Fibroblast of pulmonary artery (primary cell): ENCODE results near the gene PAIP1.
A peak's percentile ranks its signal among the peaks of the same experiment; 100 is the strongest.
"Not testable (repeated sequence)": the region's sequence is repeated elsewhere in the genome, so short reads cannot be mapped to it uniquely, and the experiment has no call there.

ENCODE experiments used
- DNase-seq: peaks from one replicate; pipeline ENCODE4 v3.0.0-alpha.2; 2010; ENCODE audit warnings: low read depth
- H3K4me3 ChIP-seq: replicated peaks from 2 replicates; pipeline ENCODE4 v1.5.1; 2011; ENCODE audit warnings: low read depth, mild to moderate bottlenecking, control low read depth, low read length, moderate library complexity
- CTCF ChIP-seq: IDR thresholded peaks from 2 replicates; pipeline ENCODE4 v1.5.1; 2011; ENCODE audit warnings: mild to moderate bottlenecking, control low read depth, low read length, inconsistent platforms; ENCODE audit errors: missing control alignments

Gene PAIP1

DNA sequence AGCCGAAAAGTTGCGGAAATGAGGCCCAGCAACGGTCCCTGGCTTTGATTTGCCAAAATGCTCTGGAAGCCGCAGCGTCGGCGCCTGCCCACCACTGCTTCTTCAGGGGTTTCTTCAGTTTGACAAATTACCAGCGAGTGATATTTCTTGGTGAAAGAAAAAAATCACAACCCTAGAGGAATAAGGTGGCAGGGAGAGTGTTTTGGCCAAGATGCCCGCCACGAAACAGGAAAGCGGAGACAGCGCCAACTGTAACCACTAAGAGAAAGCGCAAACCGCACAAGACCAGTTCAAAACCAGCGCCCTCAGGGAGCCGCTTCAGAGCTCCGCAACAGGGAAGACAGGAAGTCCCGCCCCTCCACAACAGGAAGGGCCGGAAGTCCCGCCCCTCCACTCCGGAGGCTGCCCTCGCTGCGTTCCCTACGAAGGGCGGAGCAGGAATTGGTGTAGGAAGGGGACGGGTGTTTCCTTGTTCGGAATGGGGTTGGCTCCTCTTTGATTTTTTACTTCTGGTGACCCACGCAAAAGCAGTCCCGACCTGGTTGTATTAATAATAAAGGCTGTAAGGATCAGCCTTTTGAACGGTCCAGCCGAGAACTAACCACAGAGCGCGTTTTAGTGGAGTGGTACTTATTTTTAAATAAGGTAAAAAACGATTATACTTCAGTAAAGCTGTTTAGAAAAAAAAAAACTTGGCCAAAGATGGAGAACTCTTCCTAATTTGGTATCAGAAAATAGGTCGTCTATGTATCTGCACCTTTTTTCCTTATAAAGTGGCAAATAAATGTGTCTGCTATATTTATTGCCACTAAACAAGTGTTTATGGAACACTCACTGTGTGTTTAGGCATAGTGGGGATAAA, 41.8 kb downstream of the PAIP1 start, which contains the start of gene C5orf34:
TSS of gene C5orf34 (minus strand) at position 333 of the 862 bp plus-strand sequence. CDS start 5,809 bp downstream, outside the sequence.
- H3K4me3 ChIP-seq = peak within 1 kb of the TSS; percentile 62
- TF ChIP-seq CTCF = no peak
- DNase-seq = peak; percentile 97

DNA sequence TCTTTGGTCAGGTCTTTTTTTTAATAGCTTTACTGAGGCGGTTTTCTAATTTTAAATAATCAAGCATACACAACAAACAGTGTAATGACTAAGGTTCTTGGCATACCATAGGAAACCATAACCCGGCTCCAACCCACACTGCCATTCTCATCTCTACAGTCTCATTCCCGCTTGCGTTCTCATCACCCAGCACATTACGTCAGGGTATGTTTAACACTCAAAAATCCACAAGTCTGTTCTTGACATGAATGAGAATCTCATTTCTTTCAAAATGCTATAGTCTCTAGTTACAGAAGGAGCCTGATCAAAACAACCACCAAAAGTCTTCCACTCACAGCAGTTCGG, 42.4 kb downstream of the PAIP1 start:
- TF ChIP-seq CTCF = no peak
- peak overlapping the region; percentile 62 for H3K4me3 ChIP-seq
- peak; percentile 72 for DNase-seq

DNA sequence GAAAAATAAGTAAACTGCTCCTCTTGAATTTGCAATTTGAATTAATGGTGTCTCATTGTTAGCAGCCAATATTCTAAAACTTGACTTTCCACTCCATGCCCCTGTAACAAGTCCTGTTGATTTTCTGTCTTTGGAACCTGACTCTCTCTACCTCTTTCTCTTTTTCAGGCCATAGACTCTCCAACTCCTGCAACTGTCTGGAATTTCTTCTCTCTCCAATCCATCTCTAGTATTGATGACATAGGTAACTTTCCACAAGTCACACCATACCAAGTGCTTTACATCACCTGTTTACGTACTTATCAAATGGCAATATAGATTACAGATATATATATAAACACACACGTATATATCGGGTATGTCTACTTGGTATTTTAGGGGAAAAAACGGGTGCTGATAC, 42.9 kb downstream of the PAIP1 start:
- DNase-seq = peak; percentile 3
- no peak for TF ChIP-seq CTCF
- peak overlapping the region; percentile 62 for H3K4me3 ChIP-seq

DNA sequence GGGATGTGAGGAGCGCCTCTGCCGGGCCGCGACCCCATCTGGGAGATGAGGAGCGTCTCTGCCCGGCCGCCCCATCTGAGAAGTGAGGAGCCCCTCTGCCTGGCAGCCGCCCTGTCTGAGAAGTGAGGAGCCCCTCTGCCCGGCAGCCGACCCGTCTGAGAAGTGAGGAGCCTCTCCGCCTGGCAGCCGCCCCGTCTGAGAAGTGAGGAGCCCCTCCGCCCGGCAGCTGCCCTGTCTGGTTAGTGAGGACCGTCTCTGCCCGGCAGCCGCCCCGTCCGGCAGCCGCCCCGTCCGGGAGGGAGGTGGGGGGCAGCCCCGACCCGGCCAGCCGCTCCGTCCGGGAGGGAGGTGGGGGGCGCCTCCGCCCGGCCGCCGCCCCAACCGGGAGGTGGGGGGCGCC, 45.8 kb downstream of the PAIP1 start:
- DNase-seq, H3K4me3 ChIP-seq: not testable (repeated sequence)

DNA sequence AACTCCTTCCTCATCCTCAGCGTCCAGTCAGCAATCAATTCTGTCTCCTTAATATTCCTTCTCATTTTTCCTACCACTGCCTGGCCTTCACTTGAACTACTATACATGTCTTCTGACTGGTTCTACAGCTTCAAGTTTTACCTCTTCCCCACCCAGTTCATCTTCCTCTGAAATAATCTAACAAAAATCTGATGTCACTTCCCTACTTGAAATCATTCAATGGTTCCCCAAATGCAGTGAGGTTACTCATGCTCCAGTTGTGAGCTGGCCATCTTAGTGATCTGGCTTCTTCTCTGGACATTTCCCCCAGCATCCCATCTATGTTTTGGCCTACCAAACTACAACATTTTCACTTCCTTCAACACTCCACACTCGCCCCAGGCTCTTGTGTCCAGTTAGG, 58.3 kb downstream of the PAIP1 start:
- DNase-seq = no peak
- no peak for TF ChIP-seq CTCF
- H3K4me3 ChIP-seq = no peak overlapping the region

- H3K4me3 ChIP-seq = no peak overlapping the region
- no peak for DNase-seq
- no peak for TF ChIP-seq CTCF
Observed at GRCh38 chr5:43497311-43498104, 59.4 kb downstream of the PAIP1 start.

DNA sequence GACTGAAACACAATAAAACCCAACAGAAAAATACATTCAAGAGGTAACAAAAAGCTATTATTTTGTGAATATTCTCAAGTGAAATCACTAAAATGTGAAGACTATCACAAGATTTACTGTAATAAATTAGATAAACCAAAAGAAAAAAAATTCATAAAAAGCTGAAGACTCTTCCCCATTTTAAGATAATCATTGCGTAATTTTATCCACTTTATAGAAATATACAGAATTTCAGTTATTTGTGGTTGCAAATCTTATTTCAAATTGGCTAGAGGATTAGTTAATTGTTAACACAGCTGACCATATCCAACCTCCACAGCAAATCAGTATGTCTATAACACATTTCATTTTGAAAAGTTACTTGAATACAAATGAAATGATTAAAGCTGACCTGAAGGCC, 65.6 kb downstream of the PAIP1 start:
- H3K4me3 ChIP-seq = no peak overlapping the region
- DNase-seq = no peak
- no peak for TF ChIP-seq CTCF
